Urinary bladder (tissue), 4 donors: ENCODE measurements around the gene PDE4D. TPM values are rescaled to one million over a fixed set of nuclear protein-coding genes. Genes with fewer than 3 reads are reported as not detected.

Experiments used
- DNase-seq: peaks from one replicate; pipeline ENCODE4 v3.0.0-alpha.2; 2015; ENCODE audit errors: extremely low spot score
- H3K27ac ChIP-seq: one replicate; pipeline ENCODE4 v1.5.1; 2013; ENCODE audit warnings: low read depth, mild to moderate bottlenecking, moderate library complexity
- H3K36me3 ChIP-seq: one replicate; pipeline ENCODE4 v1.6.1; 2013; ENCODE audit warnings: mild to moderate bottlenecking, moderate library complexity; ENCODE audit not compliant: insufficient read depth
- H3K4me1 ChIP-seq: one replicate; pipeline ENCODE4 v1.6.1; 2013; ENCODE audit warnings: mild to moderate bottlenecking, moderate library complexity; ENCODE audit not compliant: insufficient read depth
- H3K4me3 ChIP-seq: one replicate; pipeline ENCODE4 v1.5.1; 2013; ENCODE audit warnings: low read depth, low read length
- WGBS: extraction: QIAGEN DNeasy Blood & Tissue Kit; methylation state at CpG from one replicate; pipeline ENCODE4 v1.1.7; 2013; 5-methylcytosine and 5-hydroxymethylcytosine counted together
- polyA plus RNA-seq: library from polyadenylated mRNA; stranded (reverse); fragments of 200-250 nt; gene quantifications from one replicate; pipeline ENCODE4 v1.2.3, GENCODE V29; 2013
- total RNA-seq: library from RNA; depleted of rRNA; stranded (reverse); fragments of >200 nt; gene quantifications from one replicate; pipeline ENCODE4 v1.2.3, GENCODE V29; 2014
- donor health status: healthy with polysubstance abuse.
- donor health status: healthy.

The PDE4D gene
- total and polyA plus RNA-seq, 2 donors = 27.3 to 253 TPM

DNA sequence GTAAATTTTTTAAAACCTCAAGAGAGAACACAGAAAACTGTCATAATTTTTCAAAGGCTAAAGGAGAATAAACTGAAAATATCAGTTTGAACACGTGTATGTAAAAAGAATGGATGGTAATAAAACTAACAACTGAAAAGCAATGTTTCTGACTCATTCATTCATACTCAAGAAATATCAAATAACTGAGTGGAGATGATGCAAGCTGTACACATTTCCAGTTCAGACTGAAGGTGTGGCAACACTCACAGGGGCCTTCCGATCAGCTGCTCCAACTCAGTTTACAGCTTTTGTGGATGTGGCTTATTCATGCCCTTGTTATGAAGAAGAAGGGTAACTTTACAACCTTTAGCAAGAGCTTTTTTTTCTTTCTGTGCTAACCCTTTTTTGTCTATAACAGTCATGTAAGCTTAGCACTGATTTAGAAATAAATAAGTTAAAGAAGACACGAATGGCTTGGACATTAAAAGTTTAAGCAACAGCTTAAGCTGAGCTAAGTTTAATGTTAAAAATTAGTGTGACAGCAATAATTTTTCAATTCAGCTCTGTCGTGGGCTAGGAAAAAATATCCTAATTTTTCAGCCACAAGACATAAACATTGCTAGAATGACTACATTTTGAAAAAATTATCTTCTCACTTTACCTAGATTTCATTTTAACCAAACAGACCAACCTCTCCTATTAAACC lies 857.1 kb downstream of the PDE4D start:
- whole genome bisulfite sequencing = 29% methylated on average over 4 of the region's 4 CpGs

DNA sequence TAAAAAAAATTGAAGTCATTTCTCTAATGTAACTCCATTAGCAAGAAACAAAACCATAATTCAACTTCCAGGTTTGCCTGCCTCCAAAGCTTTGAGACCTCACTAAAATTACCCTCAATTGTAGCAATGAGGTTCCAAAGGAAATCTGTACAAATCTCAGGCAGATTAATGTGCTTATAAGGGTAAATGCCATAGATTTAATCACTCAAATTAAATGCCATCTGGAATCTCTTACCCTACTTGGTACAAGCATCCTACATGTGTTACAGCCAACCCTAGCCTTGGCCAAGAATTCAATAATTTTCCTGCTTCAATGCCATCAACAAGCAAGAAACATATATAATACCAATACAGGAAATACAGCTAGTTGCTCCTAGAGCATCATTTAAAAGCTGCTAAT lies 857.8 kb downstream of the PDE4D start:
- Histone ChIP-seq H3K27ac (peak overlapping the region; percentile 50), H3K36me3 (no peaks in the 10 kb centered on the region), H3K4me3 (no peak overlapping the region), H3K4me1 (no peaks in the 10 kb centered on the region)
- no peak for DNase-seq

More for the DNA sequence above, 857.1 kb downstream of the PDE4D start:
- no peak for DNase-seq
- no peak overlapping the region for H3K4me3 ChIP-seq
- no peaks in the 10 kb centered on the region for H3K4me1 ChIP-seq
- no peaks in the 10 kb centered on the region for H3K36me3 ChIP-seq
- H3K27ac ChIP-seq = no peak overlapping the region

DNA sequence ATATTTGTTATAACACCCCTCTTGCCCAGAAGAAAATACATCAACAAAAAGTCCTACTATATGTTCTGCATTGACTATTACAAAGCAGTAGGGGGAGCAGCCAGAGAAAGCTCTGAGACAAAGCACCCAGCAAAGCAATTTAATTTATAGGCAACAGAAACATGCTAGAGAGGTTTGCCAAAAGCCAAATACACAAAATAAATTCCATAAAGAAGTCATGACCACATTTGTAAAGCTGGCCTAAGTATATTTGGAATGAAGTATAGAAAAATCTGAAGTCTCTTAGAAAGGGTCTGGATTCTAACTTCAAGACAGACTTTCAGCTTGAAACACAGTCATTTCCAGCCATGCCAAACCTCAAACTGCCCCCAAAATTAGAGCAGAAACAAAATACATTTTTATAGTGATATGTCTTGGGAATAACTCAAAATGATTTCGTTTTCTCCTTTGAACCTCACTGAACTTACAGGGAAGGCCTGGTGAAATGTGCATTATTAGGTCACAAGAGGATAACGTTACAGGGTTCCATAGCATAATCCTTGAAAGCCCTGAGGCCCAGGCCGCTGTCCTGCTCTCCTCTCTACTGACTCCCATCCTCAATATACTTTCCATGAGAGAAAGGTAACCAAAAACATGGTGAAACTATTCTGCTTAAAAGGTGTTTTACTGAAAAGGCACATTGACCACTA lies 858.9 kb downstream of the PDE4D start:
- DNase-seq = no peak

DNA sequence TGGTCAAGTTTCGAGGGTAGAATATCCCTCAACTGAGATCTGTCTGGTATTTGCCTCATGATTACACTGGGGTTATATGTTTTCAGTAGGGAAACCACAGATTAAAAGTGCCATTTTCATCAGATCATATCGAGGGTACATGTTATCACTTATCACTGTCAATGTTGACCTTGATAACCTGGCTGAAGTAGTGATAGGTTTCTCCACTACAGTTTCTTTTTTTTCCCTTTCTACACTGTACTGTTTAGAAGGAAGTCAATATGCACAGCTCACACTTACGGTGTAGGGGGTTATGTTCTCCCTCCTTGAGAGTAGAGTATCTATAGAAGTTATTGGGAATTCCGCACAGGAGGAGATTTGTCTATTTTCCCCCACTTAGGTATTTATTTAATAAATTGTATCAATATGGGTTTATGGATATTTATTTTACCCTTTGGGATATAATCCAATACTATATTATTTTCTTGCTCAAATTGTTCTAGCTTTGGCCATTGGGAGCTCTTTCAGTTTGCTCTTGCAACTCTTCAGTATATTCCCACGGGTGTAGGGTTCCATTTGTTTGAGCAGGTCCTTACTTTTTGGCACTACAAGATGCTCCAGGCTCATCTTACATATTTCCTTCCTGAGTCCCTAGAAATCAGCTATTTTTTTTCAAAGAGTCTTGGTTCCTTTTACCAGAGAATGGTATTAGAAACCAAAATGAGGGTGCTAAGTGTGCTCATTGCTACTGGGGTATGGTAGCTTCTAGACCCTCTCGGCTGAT lies 866.2 kb downstream of the PDE4D start:
- Histone ChIP-seq H3K27ac (no peak overlapping the region), H3K36me3 (no peaks in the 10 kb centered on the region), H3K4me3 (no peak overlapping the region), H3K4me1 (no peaks in the 10 kb centered on the region)
- no peak for DNase-seq
- WGBS = 93% methylated on average over 6 of the region's 6 CpGs

More for the DNA sequence above, 858.9 kb downstream of the PDE4D start:
- Histone ChIP-seq H3K36me3 (no peaks in the 10 kb centered on the region), H3K4me1 (no peaks in the 10 kb centered on the region), H3K27ac (no peak overlapping the region), H3K4me3 (no peak overlapping the region)
- 54% methylated on average over 3 of the region's 3 CpGs for WGBS

DNA sequence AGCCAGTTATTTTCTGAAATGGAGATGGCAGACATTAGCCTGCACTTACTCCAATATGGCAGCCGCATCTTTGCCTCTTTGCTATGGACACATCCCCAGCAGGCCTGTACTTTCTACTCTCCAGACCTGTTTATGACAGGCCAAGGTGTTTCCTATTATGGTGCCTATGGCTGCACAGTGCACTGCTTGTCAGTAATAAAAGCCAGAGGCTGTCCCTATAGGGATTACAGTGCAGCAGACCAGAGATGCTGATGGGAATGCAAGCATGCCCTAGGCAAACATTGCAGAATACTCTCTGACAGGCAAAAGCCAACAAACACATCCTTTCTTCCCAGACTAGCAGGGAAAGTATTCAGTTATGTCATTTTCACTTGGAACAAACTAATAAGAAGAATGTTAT lies 867.8 kb downstream of the PDE4D start:
- Histone ChIP-seq H3K36me3 (no peaks in the 10 kb centered on the region), H3K27ac (no peak overlapping the region), H3K4me3 (no peak overlapping the region), H3K4me1 (no peaks in the 10 kb centered on the region)
- 54% methylated on average over 1 of the region's 1 CpG for WGBS
- DNase-seq = no peak

DNA sequence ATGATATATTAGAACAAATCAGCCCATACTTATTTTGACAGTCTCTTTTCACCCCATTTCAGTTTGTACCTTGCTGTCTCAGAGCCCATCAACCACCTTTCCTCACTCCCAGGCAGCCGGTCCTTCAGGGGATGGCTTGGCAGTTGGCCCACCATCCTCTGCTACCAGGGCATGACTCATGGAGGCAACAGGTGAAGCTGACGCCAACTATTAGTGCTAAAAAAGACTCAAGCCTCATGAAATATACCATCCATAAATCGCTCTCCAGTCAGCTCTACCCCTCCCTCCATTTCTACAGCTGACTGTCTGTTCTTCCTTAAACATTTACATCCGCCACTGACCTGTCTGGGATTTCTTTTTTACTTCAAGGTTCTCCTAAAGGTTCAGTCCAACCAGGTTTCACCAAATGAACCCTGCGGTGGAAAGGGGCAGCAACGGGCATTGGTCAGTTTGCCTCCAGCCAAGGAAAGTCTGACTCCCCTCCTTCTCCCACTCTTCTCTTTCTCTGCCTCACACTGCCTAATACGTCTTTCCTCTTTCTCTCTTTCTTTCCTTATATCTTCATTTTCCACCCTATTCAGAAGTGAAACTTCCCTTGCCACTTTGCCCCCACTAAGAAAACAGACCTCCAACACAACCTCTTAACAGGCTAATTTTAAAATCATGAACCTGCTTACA lies 871.5 kb downstream of the PDE4D start:
- Histone ChIP-seq H3K36me3 (no peaks in the 10 kb centered on the region), H3K4me1 (no peaks in the 10 kb centered on the region), H3K4me3 (no peak overlapping the region), H3K27ac (no peak overlapping the region)
- 79% methylated on average over 7 of the region's 7 CpGs for WGBS
- no peak for DNase-seq

DNA sequence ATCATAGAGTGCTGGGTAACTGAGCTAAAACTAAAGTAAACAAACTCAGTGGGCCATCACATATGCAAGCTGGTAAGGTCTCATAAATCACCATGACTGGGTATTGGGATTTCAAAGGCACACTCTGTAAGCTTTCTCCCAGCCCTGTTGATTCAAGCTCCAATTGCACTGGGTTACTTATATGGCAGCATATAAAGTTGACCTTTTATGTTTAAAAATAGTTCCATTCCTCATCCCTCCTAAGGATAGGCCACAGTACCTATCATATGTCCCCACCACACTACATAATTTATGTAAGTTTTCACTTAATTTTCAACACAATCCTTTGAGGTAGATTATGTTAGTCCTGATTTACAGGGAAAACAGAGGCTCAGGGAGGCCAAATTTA lies 872.2 kb downstream of the PDE4D start:
- H3K36me3 ChIP-seq = no peaks in the 10 kb centered on the region
- peak overlapping the region; percentile 38 for H3K27ac ChIP-seq
- no peaks in the 10 kb centered on the region for H3K4me1 ChIP-seq
- H3K4me3 ChIP-seq = no peak overlapping the region
- no peak for DNase-seq

DNA sequence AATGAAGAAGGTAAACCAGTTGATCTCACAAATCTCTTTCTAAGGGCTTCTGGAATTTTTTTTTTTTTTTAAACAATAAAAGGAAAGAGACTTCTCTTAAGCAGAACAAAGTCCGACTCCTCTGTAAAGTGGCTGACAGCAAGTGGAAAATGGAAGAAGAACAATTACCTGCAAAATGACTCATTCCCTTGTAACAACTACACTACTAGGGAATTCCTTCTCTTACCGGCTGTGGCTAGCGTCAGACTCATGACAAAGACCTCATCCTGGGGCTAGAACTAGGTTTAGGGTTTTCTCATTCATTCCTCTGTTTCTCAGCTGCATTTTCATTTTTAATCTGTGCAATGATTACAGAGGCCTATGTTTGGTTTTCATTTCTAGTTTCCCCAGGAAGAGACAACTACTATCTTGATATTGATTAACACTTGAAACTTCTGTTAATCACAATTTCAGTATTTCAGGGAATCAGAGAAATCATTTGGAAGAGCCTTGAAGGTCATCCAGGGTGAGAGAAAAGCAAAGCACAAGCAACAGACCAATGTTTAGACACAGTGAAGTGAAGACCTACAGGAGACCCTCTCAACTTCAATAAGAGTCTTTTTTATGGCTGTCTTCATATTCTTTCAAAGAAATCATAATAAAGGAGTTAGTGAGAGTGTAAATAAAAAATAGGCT lies 872.8 kb downstream of the PDE4D start:
- Histone ChIP-seq H3K4me3 (no peak overlapping the region), H3K4me1 (no peaks in the 10 kb centered on the region), H3K27ac (peak overlapping the region; percentile 38), H3K36me3 (no peaks in the 10 kb centered on the region)
- 73% methylated on average over 3 of the region's 3 CpGs for WGBS
- DNase-seq = no peak

DNA sequence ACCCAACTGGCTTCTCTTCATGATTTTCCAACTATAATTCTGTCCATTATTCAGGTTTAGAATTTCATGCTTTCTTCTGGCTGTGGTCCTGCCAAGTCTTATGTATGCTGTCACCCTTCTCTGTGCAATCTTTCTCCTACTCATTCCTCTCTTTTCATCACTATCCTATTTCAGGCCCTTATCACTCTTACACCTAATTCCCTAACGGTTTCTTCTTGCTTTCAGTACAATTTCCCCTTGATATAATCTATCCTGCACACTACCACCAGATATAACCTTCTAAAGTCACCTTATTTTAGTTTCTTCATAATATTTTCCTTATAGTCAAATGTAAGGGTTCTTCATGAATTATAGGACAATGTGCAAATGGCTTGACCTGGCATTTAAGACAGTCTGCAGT lies 874.4 kb downstream of the PDE4D start:
- H3K27ac ChIP-seq = no peak overlapping the region
- WGBS = 36% methylated on average over 1 of the region's 1 CpG

DNA sequence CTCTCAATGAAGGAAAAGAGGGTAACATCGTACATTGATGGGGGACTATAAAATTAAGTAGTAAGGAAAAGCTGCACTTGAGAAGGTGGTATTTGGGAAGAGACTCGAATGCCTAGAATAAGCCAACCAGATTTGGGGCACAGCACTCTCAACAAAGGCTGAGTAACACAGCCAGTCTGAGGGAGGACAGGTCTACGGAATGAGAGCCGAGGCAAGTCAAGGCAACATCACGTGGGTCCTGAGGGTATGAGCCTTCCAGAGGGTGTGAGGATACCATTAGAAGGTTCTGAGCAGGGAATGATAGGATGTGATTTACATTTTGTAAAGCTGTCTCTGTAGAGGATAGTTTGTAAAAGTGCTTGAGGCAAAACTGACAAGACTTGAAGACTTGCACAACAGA lies 876.6 kb downstream of the PDE4D start:
- Histone ChIP-seq H3K4me3 (no peak overlapping the region), H3K36me3 (no peaks in the 10 kb centered on the region), H3K27ac (no peak overlapping the region), H3K4me1 (no peaks in the 10 kb centered on the region)
- DNase-seq = no peak
- 95% methylated on average over 5 of the region's 5 CpGs for WGBS

More for the DNA sequence above, 874.4 kb downstream of the PDE4D start:
- Histone ChIP-seq H3K4me1 (no peaks in the 10 kb centered on the region), H3K4me3 (no peak overlapping the region), H3K36me3 (no peaks in the 10 kb centered on the region)
- no peak for DNase-seq

DNA sequence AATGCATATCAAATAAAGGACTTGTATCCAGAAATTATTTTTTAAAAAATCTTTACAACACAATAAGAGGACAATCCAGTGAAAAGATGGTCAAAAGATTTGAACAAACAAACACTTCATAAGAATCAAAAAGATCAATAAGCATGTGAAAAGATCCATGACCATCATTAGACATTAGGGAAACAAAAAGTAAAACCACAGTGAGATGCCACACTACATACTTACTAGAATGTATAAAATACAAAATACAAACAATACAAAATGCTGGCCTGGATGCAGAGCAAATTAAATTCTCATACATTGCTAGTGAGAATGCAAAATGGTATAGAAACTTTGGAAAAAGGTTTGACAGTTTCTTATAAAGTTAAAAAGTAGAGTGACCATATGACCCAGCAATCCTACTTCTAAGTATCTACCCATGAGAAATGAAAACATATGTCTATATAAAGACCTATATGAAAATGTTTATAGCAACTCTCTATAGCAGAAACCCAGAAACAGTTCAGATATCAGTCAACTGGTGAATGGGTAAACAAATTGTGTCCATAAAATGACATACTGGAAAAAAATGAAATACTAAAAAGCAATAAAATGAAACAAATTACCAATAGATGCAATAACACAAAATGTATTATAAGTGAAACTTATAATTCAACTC lies 884.6 kb downstream of the PDE4D start:
- H3K36me3 ChIP-seq = no peaks in the 10 kb centered on the region
- no peaks in the 10 kb centered on the region for H3K4me1 ChIP-seq
- H3K27ac ChIP-seq = no peak overlapping the region
- no peak overlapping the region for H3K4me3 ChIP-seq
- no peak for DNase-seq

DNA sequence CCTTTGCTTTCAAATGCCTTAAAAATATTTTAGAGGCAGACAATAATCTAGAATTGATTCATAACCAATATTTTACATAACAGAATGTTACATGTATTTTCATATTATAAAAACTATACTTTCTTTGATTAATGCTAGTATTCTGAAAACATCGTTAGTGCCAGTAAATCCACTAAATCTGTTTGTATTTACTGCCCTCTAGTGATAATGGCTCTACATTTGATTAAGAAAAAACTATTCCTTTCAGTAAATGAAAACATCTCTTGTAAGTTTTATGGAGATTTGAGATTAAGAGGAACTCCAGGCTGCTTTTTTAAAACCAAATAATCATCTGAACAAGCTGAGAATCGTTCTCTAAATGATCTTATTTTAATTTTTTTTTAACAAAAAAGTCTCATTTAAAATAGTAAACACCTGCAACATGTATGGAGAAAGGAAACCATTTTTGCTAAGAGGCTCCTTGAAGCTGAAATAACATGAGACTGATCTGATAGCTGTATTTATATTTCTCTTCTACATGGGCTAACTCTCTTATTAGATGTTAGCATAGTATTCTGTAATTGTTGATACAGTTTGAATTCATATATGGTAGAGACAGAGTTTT lies 886.0 kb downstream of the PDE4D start:
- Histone ChIP-seq H3K4me3 (no peak overlapping the region), H3K36me3 (no peaks in the 10 kb centered on the region), H3K27ac (no peak overlapping the region), H3K4me1 (no peaks in the 10 kb centered on the region)
- WGBS = 15% methylated on average over 2 of the region's 2 CpGs
- DNase-seq = no peak
